K562 (cell line): ENCODE measurements around the gene SH2D4B. TPM values are rescaled to one million over a fixed set of nuclear protein-coding genes. Genes with fewer than 3 reads are reported as not detected.

Experiments used
- CUX1 ChIP-seq: fragments of 200-800 bp; sonication (Bioruptor generic); IDR thresholded peaks from 2 replicates; pipeline ENCODE4 v1.6.1; 2016; ENCODE audit warnings: missing genetic modification characterization, missing compliant biosample characterization
- GABPB2 ChIP-seq: fragments of 250-450 bp; sonication (Bioruptor Pico); conservative IDR thresholded peaks from 2 replicates; pipeline ENCODE4 v1.5.1; 2021; ENCODE audit warnings: mild to moderate bottlenecking
- HMBOX1 ChIP-seq: sonication (generic); IDR thresholded peaks from 2 replicates; pipeline ENCODE4 v1.6.1; 2016
- LCOR ChIP-seq: sonication (generic); formaldehyde crosslinking; IDR thresholded peaks from 2 replicates; pipeline ENCODE4 v1.8.0; 2022; ENCODE audit warnings: mild to moderate bottlenecking, missing genetic modification reagents
- MTF1 ChIP-seq: fragments of 250-450 bp; sonication (Bioruptor Pico); IDR thresholded peaks from 2 replicates; pipeline ENCODE4 v1.9.0; 2021; ENCODE audit warnings: moderate library complexity, mild to moderate bottlenecking, inconsistent platforms, borderline replicate concordance
- RBM14 ChIP-seq: fragments of 200-400 bp; formaldehyde crosslinking; IDR thresholded peaks from 2 replicates; pipeline ENCODE4 v1.6.1; 2018; ENCODE audit warnings: low read depth, mild to moderate bottlenecking, low read length, moderate library complexity, borderline replicate concordance; ENCODE audit not compliant: insufficient read depth
- RNF219 ChIP-seq: fragments of 250-450 bp; sonication (Bioruptor Pico); IDR thresholded peaks from 2 replicates; pipeline ENCODE4 v1.5.0; 2022; ENCODE audit warnings: mild to moderate bottlenecking
- SMARCA4 ChIP-seq: fragments of 450-650 bp; IDR thresholded peaks from 2 replicates; pipeline ENCODE4 v1.6.1; 2016
- XRCC5 ChIP-seq: fragments of 200-400 bp; formaldehyde crosslinking; IDR thresholded peaks from 2 replicates; pipeline ENCODE4 v1.6.1; 2017; ENCODE audit warnings: low read depth, mild to moderate bottlenecking, low read length
- polyA plus RNA-seq, 8 experiments: library from polyadenylated mRNA; depleted of rRNA in 4 of 8; stranded (reverse) in 5 of 8; unstranded in 3 of 8; fragments of >200 nt; fragmentation: Nextera tagmentation in 2 of 8; fragmentation: Illumina TruSeq in 1 of 8; extraction: Ambion mirVana in 2 of 8; extraction: Trizol in 1 of 8; gene quantifications; 2 replicates each; pipeline versions ENCODE4 v1.2.1 to v1.2.3, GENCODE V29; 2011 to 2014; ENCODE audit warnings: inconsistent platforms in 1 of 8, missing spikeins in 1 of 8
- total RNA-seq, 7 experiments: library from RNA; depleted of rRNA in 6 of 7; stranded (reverse); fragments of >200 nt in 6 of 7; fragmentation: Illumina TruSeq in 2 of 7; extraction: Trizol in 2 of 7; gene quantifications; 2 replicates each; pipeline versions ENCODE4 v1.2.1 to v1.2.3, GENCODE V29; 2011 to 2021; ENCODE audit warnings: low replicate concordance in 1 of 7

SH2D4B gene
- total and polyA plus RNA-seq, 9 of the 15 experiments (the other 6 are each of a cell fraction or from before 2014, with no cell fraction given) = 0.03 to 0.14 (median 0.04) TPM; not detected in 4

GRCh38 chr10:80582286-80582960 is 44.7 kb downstream of the SH2D4B start (continued):
- TF ChIP-seq RBM14 = no peak
- no peak for TF ChIP-seq RNF219
- TF ChIP-seq SMARCA4 = no peak
- TF ChIP-seq GABPB2 (CRISPR knock-in tag) = no peak
- TF ChIP-seq LCOR (CRISPR knock-in tag) = no peak
- no peak for TF ChIP-seq MTF1 (CRISPR knock-in tag)
- TF ChIP-seq HMBOX1 = no peak
- no peak for TF ChIP-seq XRCC5
- no peak for TF ChIP-seq CUX1 (CRISPR knock-in tag)
